NCI-H345 treated with DMSO at 0.1 percent for 48 hours (cell line): ENCODE measurements around the gene PARVA.
"Not testable (repeated sequence)": the region's sequence is repeated elsewhere in the genome, so short reads cannot be mapped to it uniquely, and the experiment has no call there.

Experiments
- DNase-seq: peaks from one replicate; lab custom pipeline; 2025; ENCODE audit not compliant: unreplicated experiment; lab: John Stamatoyannopoulos, UW

PARVA gene

GRCh38 chr11:12377106-12377823 is at the start of gene PARVA:
Gene PARVA (plus strand): TSS chr11:12377571. CDS start chr11:12377648, 77 bp downstream.
- no peak for DNase-seq

- DNase-seq: no peak
Observed at GRCh38 chr11:12329169-12329568, 48.2 kb upstream of the PARVA start.

- DNase-seq: no peak
Observed at GRCh38 chr11:12329797-12330196, 47.6 kb upstream of the PARVA start.

GRCh38 chr11:12330485-12331231 is 46.7 kb upstream of the PARVA start:
- DNase-seq: peak; percentile 74

GRCh38 chr11:12331239-12331874 is 46.0 kb upstream of the PARVA start:
- peak; percentile 78 for DNase-seq

GRCh38 chr11:12343526-12343925 is 33.8 kb upstream of the PARVA start:
- DNase-seq: no peak

GRCh38 chr11:12353534-12353933 is 23.8 kb upstream of the PARVA start:
- no peak for DNase-seq

GRCh38 chr11:12354750-12355545 is 22.4 kb upstream of the PARVA start:
- DNase-seq: no peak

GRCh38 chr11:12356944-12357655 is 20.3 kb upstream of the PARVA start:
- DNase-seq: no peak

GRCh38 chr11:12357697-12358096 is 19.7 kb upstream of the PARVA start:
- DNase-seq: not testable (repeated sequence)

GRCh38 chr11:12358302-12359188 is 18.8 kb upstream of the PARVA start:
- no peak for DNase-seq

GRCh38 chr11:12359761-12360160 is 17.6 kb upstream of the PARVA start:
- no peak for DNase-seq

GRCh38 chr11:12361682-12362081 is 15.7 kb upstream of the PARVA start:
- DNase-seq: no peak

GRCh38 chr11:12362857-12363256 is 14.5 kb upstream of the PARVA start:
- DNase-seq: no peak

- DNase-seq: no peak
Observed at GRCh38 chr11:12363373-12363772, 14.0 kb upstream of the PARVA start.

GRCh38 chr11:12365965-12366575 is 11.3 kb upstream of the PARVA start:
- peak; percentile 45 for DNase-seq

- DNase-seq: not testable (repeated sequence)
Observed at GRCh38 chr11:12367057-12367456, 10.3 kb upstream of the PARVA start.

- no peak for DNase-seq
Observed at GRCh38 chr11:12372111-12372510, 5.3 kb upstream of the PARVA start.

GRCh38 chr11:12375720-12376119 is 1.7 kb upstream of the PARVA start:
- no peak for DNase-seq
